HG02885 (cell line): Measurements from ENCODE around the gene SREK1IP1.

ENCODE experiments used
- ATAC-seq: cut with Tn5 transposase; IDR thresholded peaks from one replicate; pipeline ENCODE4 v1.9.1; 2021; ENCODE audit warnings: mild to moderate bottlenecking; ENCODE audit not compliant: unreplicated experiment, poor library complexity

Gene SREK1IP1

GRCh38 chr5:64688965-64689364, 79.5 kb downstream of the SREK1IP1 start:
- no peak for ATAC-seq

DNA sequence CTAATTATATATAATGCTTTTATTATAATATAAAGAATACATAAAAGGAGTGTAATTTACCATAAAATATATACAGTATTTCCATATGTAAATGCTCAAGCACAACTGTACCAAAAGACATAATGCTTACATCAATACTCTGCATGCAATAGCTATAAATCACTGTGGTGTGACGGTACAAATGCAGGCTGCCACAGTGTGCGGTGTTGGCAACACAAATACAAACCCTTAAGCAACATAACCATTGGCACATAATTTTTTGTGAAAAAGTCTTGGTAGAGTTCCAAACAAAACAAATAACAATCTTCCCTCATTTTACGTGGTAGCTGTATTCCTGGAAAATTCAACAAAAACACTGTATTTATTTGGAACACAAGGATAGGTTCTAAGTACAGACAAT, 80.1 kb downstream of the SREK1IP1 start:
- no peak for ATAC-seq

DNA sequence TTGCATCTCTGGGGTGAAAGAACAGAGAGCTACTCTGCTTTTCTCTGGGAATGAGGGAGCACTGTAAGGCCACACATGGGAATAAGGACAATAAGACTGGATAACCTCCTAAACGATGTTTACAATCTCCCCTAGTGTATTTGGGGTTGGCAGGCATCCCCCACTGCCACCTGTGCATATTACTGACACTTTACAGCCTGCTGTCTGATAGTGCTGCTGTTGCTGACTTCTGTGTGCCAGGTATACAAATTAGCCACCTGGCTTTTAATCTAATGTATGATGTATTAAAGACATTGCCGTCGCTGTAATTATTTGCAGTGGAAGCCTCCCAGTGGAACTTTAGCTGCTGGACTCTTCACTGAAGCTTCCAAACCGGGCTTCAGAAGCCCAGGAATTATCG, 82.6 kb downstream of the SREK1IP1 start:
- no peak for ATAC-seq

DNA sequence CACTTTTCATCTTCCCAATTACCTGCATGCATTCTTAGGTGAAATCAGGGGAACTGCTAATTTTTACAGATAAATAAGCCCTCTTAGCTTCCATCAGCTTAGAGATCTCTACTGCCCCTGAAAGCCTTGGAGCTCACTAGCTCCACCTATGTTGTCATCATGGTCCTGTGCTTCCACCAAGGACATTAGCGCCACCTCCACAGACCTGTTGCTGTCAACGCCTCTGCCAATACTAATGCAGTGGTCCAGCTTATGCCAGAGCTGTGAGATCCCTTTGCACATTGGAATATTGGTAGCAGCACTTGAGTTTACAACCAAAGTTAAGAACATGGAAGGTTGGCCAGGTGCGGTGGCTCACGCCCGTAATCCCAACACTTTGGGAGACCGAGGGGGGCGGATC, 85.9 kb downstream of the SREK1IP1 start:
- ATAC-seq, result no peak

- no peak for ATAC-seq
Measured at GRCh38 chr5:64680289-64680688, 88.2 kb downstream of the SREK1IP1 start.

GRCh38 chr5:64678374-64678773, 90.1 kb downstream of the SREK1IP1 start:
- no peak for ATAC-seq

DNA sequence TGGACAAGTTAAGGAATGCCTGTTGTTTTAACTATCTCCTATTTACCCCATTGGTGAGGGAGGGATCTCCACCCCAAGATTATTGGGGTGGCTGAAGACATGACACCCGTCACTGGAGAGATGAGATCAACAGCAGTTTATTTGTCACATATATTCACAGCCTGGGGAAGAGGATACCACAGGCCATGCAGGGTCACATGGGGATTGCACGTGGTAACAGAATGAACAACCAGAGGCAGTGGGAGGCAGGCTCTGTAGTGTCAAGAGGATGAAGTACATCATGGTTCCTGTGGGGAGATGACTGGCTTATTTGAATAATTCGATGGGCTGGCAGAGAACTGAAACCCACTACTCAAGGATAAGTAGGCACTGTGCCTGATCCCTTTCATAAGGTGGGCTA, 96.8 kb downstream of the SREK1IP1 start:
- ATAC-seq, result no peak

- ATAC-seq, result peak; percentile 51
Measured at GRCh38 chr5:64670277-64670676, 98.2 kb downstream of the SREK1IP1 start.
